SJCRH30 (cell line): ENCODE measurements around the gene CACNA1G. TPM values are rescaled to one million over a fixed set of nuclear protein-coding genes. Genes with fewer than 3 reads are reported as not detected.

Source experiments
- DNase-seq, 2 experiments: peaks; one replicate each; pipeline ENCODE4 v3.0.0-alpha.2; 2015 to 2020
- H3K27ac ChIP-seq: fragments of 250-450 bp; sonication (Bioruptor Pico); 2 replicates; pipeline ENCODE4 v1.5.1; 2020; ENCODE audit warnings: mild to moderate bottlenecking, moderate library complexity
- H3K27me3 ChIP-seq: fragments of 250-450 bp; sonication (Bioruptor Pico); 2 replicates; pipeline ENCODE4 v1.5.1; 2020; ENCODE audit warnings: mild to moderate bottlenecking, moderate library complexity
- H3K36me3 ChIP-seq: fragments of 250-450 bp; sonication (Bioruptor Pico); 2 replicates; pipeline ENCODE4 v1.5.1; 2020; ENCODE audit warnings: mild to moderate bottlenecking, moderate library complexity
- H3K4me1 ChIP-seq: fragments of 250-450 bp; sonication (Bioruptor Pico); 2 replicates; pipeline ENCODE4 v1.5.1; 2020; ENCODE audit warnings: mild to moderate bottlenecking, moderate library complexity
- H3K4me3 ChIP-seq: fragments of 250-450 bp; sonication (Bioruptor Pico); 2 replicates; pipeline ENCODE4 v1.5.1; 2020; ENCODE audit warnings: mild to moderate bottlenecking, moderate library complexity
- H3K9me3 ChIP-seq: fragments of 250-450 bp; sonication (Bioruptor Pico); replicated peaks from 2 replicates; pipeline ENCODE4 v1.5.1; 2020; ENCODE audit warnings: mild to moderate bottlenecking, moderate library complexity
- total RNA-seq: library from RNA; depleted of rRNA; stranded (reverse); fragments of >200 nt; shearing (Covaris generic); gene quantifications from 2 replicates; pipeline ENCODE4 v1.2.3, GENCODE V29; 2014

Gene CACNA1G
- total RNA-seq, 1 experiment from 2014 or later, result 4.2 TPM

DNA sequence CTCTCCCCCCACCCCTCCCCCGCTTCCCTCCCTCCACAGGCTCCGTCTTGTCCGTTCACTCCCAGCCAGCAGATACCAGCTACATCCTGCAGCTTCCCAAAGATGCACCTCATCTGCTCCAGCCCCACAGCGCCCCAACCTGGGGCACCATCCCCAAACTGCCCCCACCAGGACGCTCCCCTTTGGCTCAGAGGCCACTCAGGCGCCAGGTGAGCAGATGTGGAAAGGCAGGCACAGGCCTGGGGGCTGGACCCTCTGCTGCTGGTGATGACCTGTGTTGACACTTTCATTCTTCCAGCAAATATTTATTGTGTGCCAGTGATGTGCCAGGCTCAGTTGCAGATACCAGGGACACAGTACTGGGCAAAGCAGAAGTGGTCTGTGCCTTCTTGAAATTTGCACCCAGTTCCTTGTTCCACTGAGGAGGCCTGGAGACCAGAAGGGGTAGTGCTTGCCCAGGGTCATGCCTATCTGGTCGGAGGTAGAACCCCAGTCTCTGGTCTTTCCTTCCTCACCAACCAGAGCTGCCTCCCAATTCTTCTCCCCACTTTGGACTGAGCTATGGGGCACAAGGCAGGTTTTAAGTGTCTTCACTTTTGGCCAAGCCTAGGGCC lies 63.9 kb downstream of the CACNA1G start:
- no peaks in the 10 kb centered on the region for H3K9me3 ChIP-seq
- no peak for DNase-seq
- no peak overlapping the region for H3K4me3 ChIP-seq
- peaks cover 24% of the 10 kb centered on the region for H3K4me1 ChIP-seq
- H3K36me3 ChIP-seq, result no peaks in the 10 kb centered on the region
- no peak overlapping the region for H3K27ac ChIP-seq
- H3K27me3 ChIP-seq, result peaks cover 9% of the 10 kb centered on the region

DNA sequence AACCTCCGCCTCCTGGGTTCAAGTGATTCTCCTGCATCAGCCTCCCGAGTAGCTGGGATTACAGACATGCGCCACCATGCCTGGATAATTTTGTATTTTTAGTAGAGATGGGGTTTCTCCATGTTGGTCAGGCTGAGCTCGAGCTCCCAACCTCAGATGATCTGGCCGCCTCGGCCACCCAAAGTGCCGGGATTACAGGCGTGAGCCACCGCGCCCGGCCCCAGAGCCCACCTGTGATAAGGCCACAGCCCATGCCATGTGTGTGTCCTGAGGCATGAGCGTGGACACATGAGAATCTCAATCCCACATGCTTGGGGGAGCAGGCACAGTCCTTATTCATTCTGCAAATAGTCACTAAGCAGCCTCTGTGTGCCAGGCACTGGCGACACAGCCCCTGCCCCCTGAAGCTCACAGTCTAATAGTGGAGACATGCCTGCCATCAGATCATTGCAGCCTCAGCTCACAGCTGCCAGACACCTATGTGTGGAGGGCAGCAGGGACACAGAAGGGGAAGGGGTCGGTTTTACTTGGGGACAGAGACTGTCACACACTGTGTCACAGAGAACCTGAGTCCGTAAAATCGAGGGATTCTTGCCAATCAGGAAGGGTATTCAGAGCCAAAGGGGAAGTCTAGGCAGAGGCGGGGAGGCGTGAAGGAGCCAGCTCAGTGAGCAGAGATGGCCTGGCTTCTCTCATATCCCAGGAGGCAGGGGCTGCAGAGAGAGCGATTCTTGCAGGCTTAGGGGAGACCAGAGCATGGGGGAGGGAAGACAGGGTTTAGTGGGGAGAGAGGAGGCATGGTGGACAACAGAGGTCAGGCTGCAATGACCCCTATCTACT lies 64.7 kb downstream of the CACNA1G start:
- H3K4me1 ChIP-seq, result peaks cover 27% of the 10 kb centered on the region
- H3K9me3 ChIP-seq, result no peaks in the 10 kb centered on the region
- no peak overlapping the region for H3K27ac ChIP-seq
- peaks cover 9% of the 10 kb centered on the region for H3K27me3 ChIP-seq
- no peak for DNase-seq
- no peak overlapping the region for H3K4me3 ChIP-seq
- H3K36me3 ChIP-seq, result no peaks in the 10 kb centered on the region

DNA sequence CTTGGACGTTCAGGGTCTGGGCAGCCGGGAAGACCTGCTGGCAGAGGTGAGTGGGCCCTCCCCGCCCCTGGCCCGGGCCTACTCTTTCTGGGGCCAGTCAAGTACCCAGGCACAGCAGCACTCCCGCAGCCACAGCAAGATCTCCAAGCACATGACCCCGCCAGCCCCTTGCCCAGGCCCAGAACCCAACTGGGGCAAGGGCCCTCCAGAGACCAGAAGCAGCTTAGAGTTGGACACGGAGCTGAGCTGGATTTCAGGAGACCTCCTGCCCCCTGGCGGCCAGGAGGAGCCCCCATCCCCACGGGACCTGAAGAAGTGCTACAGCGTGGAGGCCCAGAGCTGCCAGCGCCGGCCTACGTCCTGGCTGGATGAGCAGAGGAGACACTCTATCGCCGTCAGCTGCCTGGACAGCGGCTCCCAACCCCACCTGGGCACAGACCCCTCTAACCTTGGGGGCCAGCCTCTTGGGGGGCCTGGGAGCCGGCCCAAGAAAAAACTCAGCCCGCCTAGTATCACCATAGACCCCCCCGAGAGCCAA lies 65.6 kb downstream of the CACNA1G start:
- H3K4me3 ChIP-seq, result no peak overlapping the region
- H3K4me1 ChIP-seq, result peaks cover 27% of the 10 kb centered on the region
- H3K9me3 ChIP-seq, result no peaks in the 10 kb centered on the region
- H3K36me3 ChIP-seq, result no peaks in the 10 kb centered on the region
- H3K27ac ChIP-seq, result no peak overlapping the region
- peaks cover 5% of the 10 kb centered on the region; the same call in 1 of the 2 replicates for H3K27me3 ChIP-seq
- DNase-seq, result peak; percentile 76 to 84

DNA sequence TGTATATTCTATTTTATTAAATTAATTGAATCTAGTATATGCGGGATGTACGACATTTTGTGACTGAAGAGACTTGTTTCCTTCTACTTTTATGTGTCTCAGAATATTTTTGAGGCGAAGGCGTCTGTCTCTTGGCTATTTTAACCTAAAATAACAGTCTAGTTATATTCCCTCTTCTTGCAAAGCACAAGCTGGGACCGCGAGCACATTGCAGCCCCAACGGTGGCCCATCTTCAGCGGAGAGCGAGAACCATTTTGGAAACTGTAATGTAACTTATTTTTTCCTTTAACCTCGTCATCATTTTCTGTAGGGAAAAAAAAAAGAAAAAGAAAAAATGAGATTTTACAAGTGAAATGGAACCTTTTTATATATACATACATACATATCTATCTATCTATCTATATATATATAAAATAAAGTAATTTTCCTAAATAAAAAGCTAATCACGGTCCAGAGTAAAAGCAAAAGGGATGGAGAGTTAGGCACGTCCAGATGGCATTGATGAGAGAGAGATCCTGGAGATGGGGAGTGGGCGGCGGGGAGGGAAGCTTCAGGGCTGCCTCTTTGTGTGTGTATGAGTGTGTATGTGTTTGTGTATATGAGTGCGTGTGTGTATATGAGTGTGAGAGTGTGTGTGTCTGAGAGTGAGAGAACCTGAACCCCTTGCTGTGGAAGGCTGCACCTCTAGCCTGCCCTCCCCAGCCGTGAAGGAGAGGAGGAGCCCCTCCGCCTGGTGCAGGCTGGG lies 66.7 kb downstream of the CACNA1G start:
- Histone ChIP-seq H3K36me3 (no peaks in the 10 kb centered on the region), H3K4me3 (no peak overlapping the region), H3K27me3 (peaks cover 5% of the 10 kb centered on the region; the same call in 1 of the 2 replicates), H3K9me3 (no peaks in the 10 kb centered on the region), H3K27ac (no peak overlapping the region), H3K4me1 (peaks cover 33% of the 10 kb centered on the region)
- no peak for DNase-seq

DNA sequence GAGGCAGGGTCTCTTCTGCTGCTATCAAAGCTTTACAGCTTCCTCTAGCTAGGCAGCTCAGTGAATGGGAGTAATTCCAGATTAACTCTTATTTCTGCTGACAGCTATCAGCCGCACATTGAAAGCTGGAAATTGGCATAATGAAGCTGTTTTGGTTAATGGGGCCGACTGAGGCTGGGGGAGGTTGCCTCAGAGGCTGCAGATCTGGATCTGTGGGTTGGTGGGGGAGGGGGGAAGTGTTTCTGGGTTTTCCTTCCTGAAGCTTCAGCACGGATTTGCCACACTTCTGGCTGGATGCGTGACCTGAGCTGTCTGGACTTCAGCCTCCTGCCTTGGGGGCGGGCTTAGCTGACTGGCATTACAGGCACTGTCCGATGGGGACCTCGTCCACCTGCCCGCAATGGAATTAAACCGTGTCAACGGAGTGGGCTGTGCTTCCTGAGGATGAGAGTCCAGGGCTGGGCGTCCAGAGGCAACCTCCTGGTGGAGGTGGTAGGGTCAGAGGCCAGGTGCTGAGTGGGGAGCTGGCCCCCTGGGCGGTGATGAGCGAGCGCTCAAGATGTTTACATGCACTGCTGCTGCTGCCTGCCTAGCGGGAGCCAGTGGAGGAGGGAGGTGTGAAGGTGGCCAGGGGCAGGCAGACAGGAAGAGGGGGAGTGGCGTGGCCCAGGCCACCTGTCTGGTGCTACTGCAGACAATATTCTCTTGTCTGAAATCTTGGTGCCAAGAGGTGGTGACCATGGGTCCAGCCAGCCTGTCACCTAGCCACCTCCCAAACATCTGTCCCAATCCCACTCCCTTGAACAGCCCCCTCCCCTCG lies 67.5 kb downstream of the CACNA1G start:
- H3K36me3 ChIP-seq, result no peaks in the 10 kb centered on the region
- peak overlapping the region; percentile 15; the same call in 1 of the 2 replicates for H3K27ac ChIP-seq
- H3K4me1 ChIP-seq, result peaks cover 33% of the 10 kb centered on the region
- H3K4me3 ChIP-seq, result no peak overlapping the region; the same call in 1 of the 2 replicates
- DNase-seq, result peak; percentile 33 to 57
- peaks cover 5% of the 10 kb centered on the region; the same call in 1 of the 2 replicates for H3K27me3 ChIP-seq
- H3K9me3 ChIP-seq, result no peaks in the 10 kb centered on the region

DNA sequence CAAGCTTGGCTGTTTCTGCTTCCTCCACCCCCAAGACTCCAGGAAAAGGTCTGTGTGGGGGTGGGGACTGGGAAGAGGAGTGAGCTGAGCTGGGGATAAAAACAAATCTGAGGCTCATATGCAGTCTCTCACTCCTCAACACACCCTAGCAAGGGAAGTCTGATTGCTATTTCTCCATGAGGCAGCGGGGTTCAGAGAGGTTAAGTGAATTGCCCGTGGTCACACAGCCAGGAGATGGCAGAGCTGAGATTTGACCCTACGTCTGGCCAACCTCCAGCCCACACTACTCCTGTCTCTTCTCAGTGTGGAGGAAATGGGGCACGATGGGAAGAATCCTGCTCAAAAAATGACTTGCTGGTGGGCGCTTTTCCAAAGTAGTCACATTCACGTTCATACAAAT lies 69.4 kb downstream of the CACNA1G start:
- no peak for DNase-seq
- H3K9me3 ChIP-seq, result no peaks in the 10 kb centered on the region
- no peak overlapping the region for H3K27ac ChIP-seq
- H3K36me3 ChIP-seq, result no peaks in the 10 kb centered on the region
- peaks cover 5% of the 10 kb centered on the region; the same call in 1 of the 2 replicates for H3K27me3 ChIP-seq
- peaks cover 33% of the 10 kb centered on the region for H3K4me1 ChIP-seq
- H3K4me3 ChIP-seq, result no peak overlapping the region

DNA sequence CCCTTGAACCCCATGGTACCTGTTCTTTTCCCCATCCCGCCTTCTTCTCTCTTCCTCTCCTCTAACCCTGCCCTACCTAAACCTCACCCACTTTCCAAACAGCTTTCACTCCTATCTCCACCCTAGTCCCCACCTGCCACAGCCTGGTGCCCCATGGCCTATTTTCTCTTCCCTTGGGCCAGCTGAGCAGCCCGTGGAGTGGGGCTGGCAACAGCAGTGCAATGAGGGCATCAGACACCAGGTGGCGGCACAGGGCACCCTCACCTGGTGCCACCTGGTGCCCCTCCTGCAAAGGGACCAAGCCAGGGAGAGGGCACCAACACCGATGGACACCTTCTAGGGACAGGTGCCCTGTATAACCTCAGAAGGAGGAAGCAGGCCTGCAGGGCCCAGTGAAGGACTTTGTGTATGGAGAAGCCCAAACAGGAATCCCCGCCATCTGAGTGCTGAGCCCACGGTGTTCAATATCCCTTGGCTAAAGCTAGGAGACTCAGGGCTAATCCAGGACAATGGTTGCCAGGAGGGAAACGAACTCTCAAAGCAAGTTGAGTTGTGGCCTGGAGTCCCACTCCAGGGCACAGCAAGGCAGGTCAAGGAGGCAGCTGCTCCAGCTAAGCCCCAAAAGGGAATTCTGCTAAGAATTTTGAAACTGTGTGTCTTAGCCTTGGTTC lies 70.1 kb downstream of the CACNA1G start:
- H3K36me3 ChIP-seq, result no peaks in the 10 kb centered on the region
- H3K27me3 ChIP-seq, result peaks cover 5% of the 10 kb centered on the region; the same call in 1 of the 2 replicates
- H3K4me1 ChIP-seq, result peaks cover 33% of the 10 kb centered on the region
- no peaks in the 10 kb centered on the region for H3K9me3 ChIP-seq
- H3K27ac ChIP-seq, result no peak overlapping the region
- no peak overlapping the region for H3K4me3 ChIP-seq
- DNase-seq, result peak in 1 of 2 experiments; percentile 40

DNA sequence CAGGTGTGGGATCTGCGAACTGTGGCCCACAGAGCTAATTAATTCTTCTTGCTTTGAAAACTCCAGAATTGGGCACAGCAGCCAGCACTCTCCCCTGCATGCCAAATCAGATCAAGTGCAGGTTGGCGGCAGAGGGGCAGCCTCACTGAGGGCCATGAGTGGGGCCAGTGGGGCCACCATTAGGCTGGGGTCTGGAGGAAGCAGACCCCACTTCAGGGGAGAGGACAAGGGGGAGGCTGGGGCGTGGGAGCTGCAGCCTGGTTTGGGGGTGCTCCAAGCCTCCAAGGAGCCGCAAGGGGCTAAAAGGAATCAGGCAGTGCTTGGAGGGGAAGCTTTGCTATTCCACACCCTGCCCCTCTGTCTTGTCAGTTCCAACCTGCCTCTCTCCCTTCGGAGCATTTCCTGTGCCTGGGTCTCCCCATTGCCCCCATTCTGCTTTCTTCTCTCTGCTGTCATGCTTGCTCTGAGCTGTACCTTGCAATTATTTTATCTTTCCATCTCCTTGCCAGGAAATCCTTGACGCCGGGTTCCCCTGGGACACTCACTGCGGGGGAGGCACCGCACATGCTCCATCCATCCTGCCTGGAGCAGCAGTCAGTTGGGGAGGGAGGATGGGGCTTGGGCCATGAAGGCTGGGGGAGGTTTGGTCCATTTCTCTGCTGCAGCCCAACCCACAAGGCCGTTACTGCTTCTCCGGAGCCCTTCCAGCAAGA lies 70.8 kb downstream of the CACNA1G start:
- peaks cover 33% of the 10 kb centered on the region for H3K4me1 ChIP-seq
- H3K27me3 ChIP-seq, result peaks cover 3% of the 10 kb centered on the region; the same call in 1 of the 2 replicates
- no peak for DNase-seq
- no peaks in the 10 kb centered on the region for H3K36me3 ChIP-seq
- H3K27ac ChIP-seq, result no peak overlapping the region
- no peak overlapping the region for H3K4me3 ChIP-seq
- H3K9me3 ChIP-seq, result no peaks in the 10 kb centered on the region

DNA sequence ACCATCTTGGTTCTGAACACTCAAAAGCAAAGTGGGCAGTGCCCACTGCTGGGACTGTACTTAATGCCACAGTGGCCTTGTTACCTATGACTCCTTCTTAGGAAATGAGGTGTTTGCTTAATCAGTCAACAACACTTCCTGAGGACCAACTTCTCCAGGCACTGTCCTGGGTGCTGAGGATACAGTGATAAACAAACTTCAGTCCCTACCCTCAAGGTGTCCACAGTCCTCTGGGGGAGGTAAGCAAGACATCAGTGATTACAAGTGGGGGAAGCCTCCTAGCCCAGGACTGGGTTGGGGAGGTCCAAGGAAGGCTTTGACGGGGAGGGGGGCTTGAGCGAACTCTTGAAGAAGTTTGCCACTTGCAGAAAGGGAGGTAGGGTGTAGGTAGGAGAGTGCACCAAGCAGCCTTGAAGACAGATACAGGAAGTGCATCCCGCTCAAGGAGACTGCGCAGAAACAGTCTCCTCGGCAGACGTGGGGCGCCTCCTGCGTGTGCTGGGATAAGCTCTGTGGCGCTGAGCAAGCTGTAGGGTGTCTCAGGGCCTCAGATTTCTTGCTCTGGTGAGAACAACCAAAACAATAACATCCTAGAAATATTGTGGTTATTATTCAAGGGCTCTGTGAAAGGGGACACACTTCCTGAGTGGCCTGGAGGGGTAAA lies 71.5 kb downstream of the CACNA1G start:
- H3K36me3 ChIP-seq, result no peaks in the 10 kb centered on the region
- DNase-seq, result no peak
- no peak overlapping the region for H3K27ac ChIP-seq
- no peak overlapping the region for H3K4me3 ChIP-seq
- H3K27me3 ChIP-seq, result peaks cover 3% of the 10 kb centered on the region; the same call in 1 of the 2 replicates
- H3K4me1 ChIP-seq, result peaks cover 34% of the 10 kb centered on the region
- no peaks in the 10 kb centered on the region for H3K9me3 ChIP-seq

DNA sequence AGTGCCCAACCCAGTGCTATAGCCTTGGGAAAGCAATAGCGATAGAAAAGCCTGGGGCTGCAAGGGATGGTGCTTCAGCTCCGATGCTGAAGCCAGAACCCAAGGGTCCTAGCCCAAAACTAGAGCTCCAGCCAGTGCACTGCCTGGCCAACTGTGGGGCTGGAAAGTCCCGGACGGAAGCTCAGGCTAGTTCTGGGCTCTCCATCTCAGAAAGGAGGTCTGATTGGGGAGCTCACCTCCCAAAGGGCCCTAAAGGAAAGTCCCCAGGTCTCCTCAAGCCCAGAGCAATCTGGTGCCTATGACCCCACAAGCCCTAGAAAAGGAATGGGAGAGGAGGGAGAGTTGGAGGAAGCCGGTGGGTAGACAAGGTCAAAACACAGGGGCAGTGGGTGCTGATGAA lies 72.1 kb downstream of the CACNA1G start:
- Histone ChIP-seq H3K36me3 (no peaks in the 10 kb centered on the region), H3K4me1 (peaks cover 36% of the 10 kb centered on the region), H3K4me3 (no peak overlapping the region), H3K27me3 (peaks cover under 1% of the 10 kb centered on the region; the same call in 1 of the 2 replicates), H3K27ac (no peak overlapping the region), H3K9me3 (no peaks in the 10 kb centered on the region)
- no peak for DNase-seq

DNA sequence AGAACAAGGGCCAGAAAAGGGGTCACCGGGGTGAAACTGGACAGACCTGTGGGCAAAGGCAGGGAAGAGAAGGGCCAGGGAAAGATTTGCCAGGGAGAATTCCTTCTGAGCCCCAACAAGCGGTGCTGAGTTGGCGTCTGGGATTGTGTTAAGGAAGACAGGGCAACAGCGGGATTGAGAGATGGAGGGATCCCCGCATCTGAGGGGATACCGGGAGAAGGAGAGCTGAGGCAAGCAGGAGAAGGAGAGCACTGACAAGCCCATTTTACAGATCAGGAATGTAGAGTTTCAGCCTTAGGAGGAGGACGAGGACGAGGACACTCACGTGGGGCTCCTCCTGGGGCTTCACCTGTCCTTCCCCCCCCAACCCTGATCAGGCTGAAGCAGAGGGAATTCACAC lies 73.2 kb downstream of the CACNA1G start:
- Histone ChIP-seq H3K36me3 (no peaks in the 10 kb centered on the region), H3K27ac (no peak overlapping the region), H3K9me3 (no peaks in the 10 kb centered on the region), H3K4me1 (peaks cover 36% of the 10 kb centered on the region), H3K4me3 (no peak overlapping the region), H3K27me3 (no peaks in the 10 kb centered on the region)
- DNase-seq, result no peak

DNA sequence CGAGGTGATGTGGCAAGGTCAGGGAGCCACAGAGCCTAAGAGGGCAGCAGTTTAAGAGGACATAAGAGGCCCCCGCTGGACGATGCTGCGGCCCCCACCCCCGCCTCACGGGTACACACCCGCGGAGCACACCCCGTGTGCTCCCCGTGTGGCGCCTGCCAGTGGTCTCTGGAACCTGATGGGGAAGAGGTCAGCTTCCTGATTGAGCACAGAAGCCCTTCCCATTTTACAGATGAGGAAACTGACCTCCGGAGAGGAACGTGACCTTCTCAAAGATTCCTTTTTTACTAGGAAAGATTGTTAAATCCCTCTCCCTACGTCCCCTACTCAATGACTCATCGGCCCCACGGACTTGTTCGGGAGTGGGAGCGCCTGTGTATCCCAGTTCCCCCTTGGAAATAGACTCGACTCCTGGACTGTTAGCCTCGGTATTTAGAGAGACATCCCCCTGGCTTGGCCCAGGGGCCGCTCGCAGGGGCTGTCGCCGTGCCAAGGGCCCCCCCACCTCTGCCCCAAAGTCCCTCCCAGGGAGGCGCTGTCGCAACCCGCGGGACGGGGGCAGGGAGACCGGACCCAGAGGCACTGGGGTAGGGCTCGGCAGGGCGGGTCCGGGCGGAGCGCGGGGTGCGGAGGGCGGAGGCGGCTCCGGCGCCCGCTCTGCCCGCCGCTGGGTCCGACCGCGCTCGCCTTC lies 73.9 kb downstream of the CACNA1G start, which contains the start of gene ABCC3:
Gene ABCC3, plus strand, starts transcription at position 658 of the 691 bp plus-strand sequence. CDS start 56 bp downstream, outside the sequence.
- Histone ChIP-seq H3K27me3 (no peaks in the 10 kb centered on the region), H3K4me1 (peaks cover 36% of the 10 kb centered on the region), H3K36me3 (no peaks in the 10 kb centered on the region), H3K9me3 (no peaks in the 10 kb centered on the region), H3K4me3 (no peak within 1 kb of the TSS), H3K27ac (no peak within 1 kb of the TSS)
- DNase-seq, result no peak
